ENCODE results near the gene NLRP12.

NLRP12 gene

DNA sequence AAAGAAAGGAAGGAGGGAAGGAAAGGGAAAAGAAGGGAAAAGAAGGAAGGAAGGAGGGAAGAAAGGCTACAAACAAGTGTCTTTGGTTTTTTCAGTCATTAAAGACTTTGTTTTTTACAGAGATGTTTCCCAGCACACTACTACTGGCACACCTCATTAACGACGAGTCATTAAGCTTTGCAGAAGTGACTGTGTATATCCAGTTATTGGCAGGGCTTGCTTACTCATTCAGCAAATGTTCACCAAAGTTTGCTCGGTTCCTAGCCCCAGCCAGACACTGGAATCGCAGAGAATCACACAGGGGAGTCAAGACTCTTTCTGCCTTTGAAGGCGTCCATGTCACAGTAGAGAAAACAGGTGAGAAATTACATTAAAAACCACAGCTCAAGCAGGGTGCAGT is 4.3 kb downstream of the NLRP12 start:
- H3K36me3 ChIP-seq (replicated peaks; ENCODE audit: low read depth, low read length): no peaks in the 10 kb centered on the region
- H3K79me2 ChIP-seq (ENCODE audit: low read length): no peaks in the 10 kb centered on the region
- H3K4me1 ChIP-seq (ENCODE audit: low read length): no peaks in the 10 kb centered on the region
- no peak overlapping the region for H3K9ac ChIP-seq (ENCODE audit: low read length)
- H3K4me2 ChIP-seq (ENCODE audit: low read length): no peak overlapping the region
- H3K4me3 ChIP-seq (ENCODE audit: low read length): no peak overlapping the region
- no peaks in the 10 kb centered on the region for H4K20me1 ChIP-seq (ENCODE audit: insufficient read depth, low read length)
- no peak overlapping the region for H2AFZ ChIP-seq (ENCODE audit: low read depth, low read length)
- no peak overlapping the region for H3K27ac ChIP-seq (ENCODE audit: low read length)
- no peaks in the 10 kb centered on the region for H3K27me3 ChIP-seq (ENCODE audit: low read depth, low read length)
- no peak for TF ChIP-seq EZH2phosphoT487 (IDR thresholded peaks at IDR 0.05; ENCODE audit: low read depth)
- TF ChIP-seq, protein P1, sequence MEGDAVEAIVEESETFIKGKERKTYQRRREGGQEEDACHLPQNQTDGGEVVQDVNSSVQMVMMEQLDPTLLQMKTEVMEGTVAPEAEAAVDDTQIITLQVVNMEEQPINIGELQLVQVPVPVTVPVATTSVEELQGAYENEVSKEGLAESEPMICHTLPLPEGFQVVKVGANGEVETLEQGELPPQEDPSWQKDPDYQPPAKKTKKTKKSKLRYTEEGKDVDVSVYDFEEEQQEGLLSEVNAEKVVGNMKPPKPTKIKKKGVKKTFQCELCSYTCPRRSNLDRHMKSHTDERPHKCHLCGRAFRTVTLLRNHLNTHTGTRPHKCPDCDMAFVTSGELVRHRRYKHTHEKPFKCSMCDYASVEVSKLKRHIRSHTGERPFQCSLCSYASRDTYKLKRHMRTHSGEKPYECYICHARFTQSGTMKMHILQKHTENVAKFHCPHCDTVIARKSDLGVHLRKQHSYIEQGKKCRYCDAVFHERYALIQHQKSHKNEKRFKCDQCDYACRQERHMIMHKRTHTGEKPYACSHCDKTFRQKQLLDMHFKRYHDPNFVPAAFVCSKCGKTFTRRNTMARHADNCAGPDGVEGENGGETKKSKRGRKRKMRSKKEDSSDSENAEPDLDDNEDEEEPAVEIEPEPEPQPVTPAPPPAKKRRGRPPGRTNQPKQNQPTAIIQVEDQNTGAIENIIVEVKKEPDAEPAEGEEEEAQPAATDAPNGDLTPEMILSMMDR (IDR thresholded peaks at IDR 0.05; ENCODE audit: low read depth, low read length): no peak
- H3K9me3 ChIP-seq (ENCODE audit: insufficient read depth, low read length): no peaks in the 10 kb centered on the region

DNA sequence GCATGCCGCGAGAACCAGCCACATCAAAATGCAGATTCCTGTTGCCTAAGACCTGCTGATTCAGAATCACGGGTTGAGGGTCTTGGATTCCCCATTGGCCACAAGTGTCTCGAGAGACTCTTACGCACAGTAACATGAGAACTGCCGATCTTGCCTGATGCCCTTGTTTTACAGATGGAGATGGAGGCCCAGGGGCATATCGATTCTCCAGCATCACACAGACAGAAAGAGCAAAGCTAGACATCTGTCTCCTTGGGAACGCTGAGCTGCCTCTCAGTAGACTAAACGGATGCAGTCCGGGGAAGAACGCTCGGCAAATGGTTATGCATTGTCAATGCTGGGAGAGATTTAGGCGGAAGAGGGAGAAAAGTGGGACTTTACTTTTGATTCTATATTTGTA is 5.4 kb downstream of the NLRP12 start:
- Histone ChIP-seq H3K27ac (ENCODE audit: low read length) (no peak overlapping the region), H3K36me3 (replicated peaks; ENCODE audit: low read depth, low read length) (no peaks in the 10 kb centered on the region), H3K4me3 (ENCODE audit: low read length) (no peak overlapping the region), H3K4me1 (ENCODE audit: low read length) (no peaks in the 10 kb centered on the region), H2AFZ (ENCODE audit: low read depth, low read length) (no peak overlapping the region), H3K27me3 (ENCODE audit: low read depth, low read length) (no peaks in the 10 kb centered on the region), H4K20me1 (ENCODE audit: insufficient read depth, low read length) (no peaks in the 10 kb centered on the region), H3K79me2 (ENCODE audit: low read length) (no peaks in the 10 kb centered on the region), H3K4me2 (ENCODE audit: low read length) (no peak overlapping the region), H3K9me3 (ENCODE audit: insufficient read depth, low read length) (no peaks in the 10 kb centered on the region), H3K9ac (ENCODE audit: low read length) (no peak overlapping the region)
- TF ChIP-seq, protein P1 (IDR thresholded peaks at IDR 0.05; ENCODE audit: low read depth, low read length): no peak
- TF ChIP-seq EZH2phosphoT487 (IDR thresholded peaks at IDR 0.05; ENCODE audit: low read depth): no peak

DNA sequence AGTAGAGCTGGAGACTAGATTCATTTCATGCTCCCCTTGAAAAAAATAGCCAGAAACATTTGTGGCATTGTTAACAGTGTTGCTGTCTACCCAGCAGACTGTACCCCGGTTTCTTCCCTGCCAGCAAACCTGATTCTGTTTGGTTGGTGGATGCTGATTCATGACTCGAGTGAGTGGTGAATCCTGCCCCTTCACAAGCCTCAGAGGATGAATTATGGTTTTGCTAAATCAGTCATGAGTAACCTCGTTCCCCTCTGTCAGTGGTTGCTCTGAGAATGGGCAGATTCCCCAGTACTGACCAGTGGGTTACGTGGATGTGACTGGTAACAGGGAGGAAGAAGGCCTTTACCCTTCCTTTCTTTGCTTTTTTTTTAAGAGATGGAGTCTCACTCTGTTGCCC is 10.1 kb downstream of the NLRP12 start:
- TF ChIP-seq, protein P1 (IDR thresholded peaks at IDR 0.05; ENCODE audit: low read depth, low read length): no peak
- no peak for TF ChIP-seq EZH2phosphoT487 (IDR thresholded peaks at IDR 0.05; ENCODE audit: low read depth)
- no peak overlapping the region for H3K27ac ChIP-seq (ENCODE audit: low read length)
- H3K27me3 ChIP-seq (ENCODE audit: low read depth, low read length): no peaks in the 10 kb centered on the region
- H3K9ac ChIP-seq (ENCODE audit: low read length): no peak overlapping the region
- no peak overlapping the region for H3K4me3 ChIP-seq (ENCODE audit: low read length)
- H3K9me3 ChIP-seq (ENCODE audit: insufficient read depth, low read length): no peaks in the 10 kb centered on the region
- H3K4me1 ChIP-seq (ENCODE audit: low read length): no peaks in the 10 kb centered on the region
- no peaks in the 10 kb centered on the region for H4K20me1 ChIP-seq (ENCODE audit: insufficient read depth, low read length)
- no peaks in the 10 kb centered on the region for H3K79me2 ChIP-seq (ENCODE audit: low read length)
- no peak overlapping the region for H2AFZ ChIP-seq (ENCODE audit: low read depth, low read length)
- no peak overlapping the region for H3K4me2 ChIP-seq (ENCODE audit: low read length)
- no peaks in the 10 kb centered on the region for H3K36me3 ChIP-seq (replicated peaks; ENCODE audit: low read depth, low read length)

DNA sequence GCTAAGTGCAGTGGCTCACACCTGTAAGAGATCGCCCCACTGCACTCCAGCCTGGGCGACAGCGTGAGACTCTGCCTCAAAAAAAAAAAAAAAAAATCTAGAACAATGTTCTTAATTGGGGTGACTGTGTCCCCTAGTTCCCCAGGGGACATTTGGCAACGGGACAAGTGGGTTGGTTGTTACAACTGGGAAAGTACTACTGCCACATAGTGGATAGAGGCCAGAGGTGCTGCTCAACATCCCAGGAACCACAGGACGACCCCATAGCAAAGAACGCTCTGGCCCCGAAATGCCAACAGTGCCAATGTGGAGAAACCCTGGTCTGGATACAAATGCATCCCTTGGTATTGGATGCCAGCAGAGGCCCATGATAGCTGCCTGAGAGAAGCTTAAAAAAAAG is 11.8 kb downstream of the NLRP12 start:
- no peaks in the 10 kb centered on the region for H3K36me3 ChIP-seq (replicated peaks; ENCODE audit: low read depth, low read length)
- H3K27ac ChIP-seq (ENCODE audit: low read length): no peak overlapping the region
- no peak overlapping the region for H3K4me2 ChIP-seq (ENCODE audit: low read length)
- no peak overlapping the region for H3K9ac ChIP-seq (ENCODE audit: low read length)
- no peak overlapping the region for H3K4me3 ChIP-seq (ENCODE audit: low read length)
- H3K9me3 ChIP-seq (ENCODE audit: insufficient read depth, low read length): no peaks in the 10 kb centered on the region
- H3K4me1 ChIP-seq (ENCODE audit: low read length): no peaks in the 10 kb centered on the region
- no peaks in the 10 kb centered on the region for H3K27me3 ChIP-seq (ENCODE audit: low read depth, low read length)
- no peak for TF ChIP-seq EZH2phosphoT487 (IDR thresholded peaks at IDR 0.05; ENCODE audit: low read depth)
- TF ChIP-seq, protein P1 (IDR thresholded peaks at IDR 0.05; ENCODE audit: low read depth, low read length): no peak
- H3K79me2 ChIP-seq (ENCODE audit: low read length): no peaks in the 10 kb centered on the region
- H4K20me1 ChIP-seq (ENCODE audit: insufficient read depth, low read length): no peaks in the 10 kb centered on the region
- H2AFZ ChIP-seq (ENCODE audit: low read depth, low read length): no peak overlapping the region
